ENCODE measurements around the gene DEPP1.

DNA sequence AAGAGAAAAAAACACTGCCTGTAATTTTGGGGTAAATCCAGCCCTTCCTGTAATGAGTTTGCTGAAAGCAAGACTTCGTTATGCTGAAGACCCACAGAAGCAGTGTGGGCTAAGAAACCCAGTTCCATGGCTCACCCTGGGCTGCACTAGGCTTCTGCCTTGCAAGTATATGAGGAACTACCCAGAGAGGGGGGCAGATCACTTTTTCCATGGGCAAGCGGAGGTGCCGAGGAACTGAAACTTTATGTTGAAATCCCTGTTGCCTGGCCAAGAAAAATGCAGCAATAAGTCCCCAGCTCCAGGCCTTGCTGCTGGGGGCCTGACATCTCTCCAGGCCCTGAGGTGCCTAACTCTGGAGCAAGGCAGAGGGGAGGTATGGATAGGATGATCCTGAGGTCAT, 10.5 kb downstream of the DEPP1 start:
- TF ChIP-seq, protein P1, sequence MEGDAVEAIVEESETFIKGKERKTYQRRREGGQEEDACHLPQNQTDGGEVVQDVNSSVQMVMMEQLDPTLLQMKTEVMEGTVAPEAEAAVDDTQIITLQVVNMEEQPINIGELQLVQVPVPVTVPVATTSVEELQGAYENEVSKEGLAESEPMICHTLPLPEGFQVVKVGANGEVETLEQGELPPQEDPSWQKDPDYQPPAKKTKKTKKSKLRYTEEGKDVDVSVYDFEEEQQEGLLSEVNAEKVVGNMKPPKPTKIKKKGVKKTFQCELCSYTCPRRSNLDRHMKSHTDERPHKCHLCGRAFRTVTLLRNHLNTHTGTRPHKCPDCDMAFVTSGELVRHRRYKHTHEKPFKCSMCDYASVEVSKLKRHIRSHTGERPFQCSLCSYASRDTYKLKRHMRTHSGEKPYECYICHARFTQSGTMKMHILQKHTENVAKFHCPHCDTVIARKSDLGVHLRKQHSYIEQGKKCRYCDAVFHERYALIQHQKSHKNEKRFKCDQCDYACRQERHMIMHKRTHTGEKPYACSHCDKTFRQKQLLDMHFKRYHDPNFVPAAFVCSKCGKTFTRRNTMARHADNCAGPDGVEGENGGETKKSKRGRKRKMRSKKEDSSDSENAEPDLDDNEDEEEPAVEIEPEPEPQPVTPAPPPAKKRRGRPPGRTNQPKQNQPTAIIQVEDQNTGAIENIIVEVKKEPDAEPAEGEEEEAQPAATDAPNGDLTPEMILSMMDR (IDR thresholded peaks at IDR 0.05): no peak
- TF ChIP-seq ZFX (IDR thresholded peaks at IDR 0.05; ENCODE audit: borderline replicate concordance): no peak

All from 22Rv1 (cell line).